ENCODE results near the gene MAP4K5. TPM values are rescaled to one million over a fixed set of nuclear protein-coding genes. Genes with fewer than 3 reads are reported as not detected.

MAP4K5 gene
- polyA plus RNA-seq, 3 donors, result 5.0 to 9.1 (median 7.7) TPM

DNA sequence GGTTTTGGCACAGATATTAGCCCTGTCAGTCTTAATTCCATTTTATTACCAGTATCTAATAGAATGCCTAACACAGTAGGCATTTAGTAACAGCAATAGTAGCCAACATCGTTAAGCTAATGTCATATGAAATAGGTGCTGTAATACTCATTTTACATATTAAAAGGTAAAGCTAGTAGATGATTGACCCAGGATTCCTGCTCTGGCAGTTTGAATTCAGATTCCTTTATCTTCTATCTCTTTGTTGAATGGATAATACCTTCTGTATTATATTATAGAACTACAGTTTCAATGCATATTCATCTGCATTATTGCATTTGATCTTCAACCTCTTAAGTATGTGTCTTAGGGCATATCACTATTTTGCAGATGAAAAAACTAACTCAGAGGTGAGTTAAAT is 30.5 kb upstream of the MAP4K5 start:
- Mint-ChIP-seq H3K4me1 (peaks cover 19% of the 10 kb centered on the region), H3K27ac (no peak overlapping the region)

DNA sequence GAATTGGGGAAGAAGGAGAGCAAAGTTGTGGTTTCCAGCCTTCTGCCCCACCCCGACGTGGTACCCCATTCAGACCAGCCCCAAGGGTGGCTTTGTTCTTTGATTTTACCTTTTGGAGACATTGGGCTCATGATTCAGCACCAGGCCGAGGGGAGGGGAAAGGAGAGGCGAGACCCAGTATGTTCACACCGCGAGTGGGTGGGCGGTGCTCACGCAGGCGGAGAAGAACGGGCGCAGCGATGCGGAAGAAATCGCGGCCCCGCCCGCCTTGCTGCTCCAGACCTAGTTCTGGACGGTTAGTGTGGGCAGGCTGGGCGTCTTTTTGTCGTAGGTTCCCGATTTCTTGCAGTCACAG is 28.5 kb upstream of the MAP4K5 start:
- intact Hi-C loops (cut with micrococcal nuclease), result no loop called here
- Histone ChIP-seq H3K36me3 (replicated peaks in 1 of 2; ENCODE audit: control insufficient read depth in 1 of 2, insufficient read depth in 2 of 2, low read length in 2 of 2) (no peaks in the 10 kb centered on the region), H3K4me1 (ENCODE audit: control insufficient read depth in 1 of 2, insufficient read depth in 2 of 2, low read length in 2 of 2) (peaks cover 14 to 17% of the 10 kb centered on the region in 2 donors), H4K20me1 (ENCODE audit: insufficient read depth, low read length) (no peaks in the 10 kb centered on the region), H3K4me3 (replicated peaks in 1 of 3; ENCODE audit: low read depth in 2 of 3, low read length in 3 of 3) (peak overlapping the region; percentile 53 to 95 (median 69)), H3K79me2 (ENCODE audit: insufficient read depth, low read length) (no peaks in the 10 kb centered on the region), H3K9ac (ENCODE audit: insufficient read depth, low read length, poor library complexity, severe bottlenecking) (peak overlapping the region; percentile 36), H3K9me3 (replicated peaks in 1 of 2; ENCODE audit: control insufficient read depth in 1 of 2, insufficient read depth in 1 of 2, low read length in 2 of 2) (no peaks in the 10 kb centered on the region), H3K27ac (ENCODE audit: low read depth in 1 of 2, low read length in 2 of 2) (no peak overlapping the region), H3K4me2 (replicated peaks; ENCODE audit: extremely low read depth, low read length, poor library complexity, severe bottlenecking) (peak overlapping the region; percentile 97), H3K27me3 (ENCODE audit: control insufficient read depth in 2 of 2, insufficient read depth in 2 of 2, low read length in 2 of 2) (peaks cover 9 to 18% of the 10 kb centered on the region in 2 donors), H2AFZ (ENCODE audit: insufficient read depth, low read depth, low read length, poor library complexity, severe bottlenecking) (peak overlapping the region; percentile 94)
- Mint-ChIP-seq H3K9me3 (peaks cover 0 to 3% (median 0%) of the 10 kb centered on the region in 7 donors), H3K27ac (no peak overlapping the region), H3K4me3 (peak overlapping the region; percentile 91 to 96), H3K4me1 (peaks cover 19% of the 10 kb centered on the region), H3K27me3 (ENCODE audit: low read depth in 3 of 3) (peaks cover 13 to 24% (median 18%) of the 10 kb centered on the region in 3 donors), H3K36me3 (peaks cover 0 to 2% of the 10 kb centered on the region in 2 donors)
- DNase-seq, result peak; percentile 33 to 51 (median 37)
- TF ChIP-seq, protein P1, sequence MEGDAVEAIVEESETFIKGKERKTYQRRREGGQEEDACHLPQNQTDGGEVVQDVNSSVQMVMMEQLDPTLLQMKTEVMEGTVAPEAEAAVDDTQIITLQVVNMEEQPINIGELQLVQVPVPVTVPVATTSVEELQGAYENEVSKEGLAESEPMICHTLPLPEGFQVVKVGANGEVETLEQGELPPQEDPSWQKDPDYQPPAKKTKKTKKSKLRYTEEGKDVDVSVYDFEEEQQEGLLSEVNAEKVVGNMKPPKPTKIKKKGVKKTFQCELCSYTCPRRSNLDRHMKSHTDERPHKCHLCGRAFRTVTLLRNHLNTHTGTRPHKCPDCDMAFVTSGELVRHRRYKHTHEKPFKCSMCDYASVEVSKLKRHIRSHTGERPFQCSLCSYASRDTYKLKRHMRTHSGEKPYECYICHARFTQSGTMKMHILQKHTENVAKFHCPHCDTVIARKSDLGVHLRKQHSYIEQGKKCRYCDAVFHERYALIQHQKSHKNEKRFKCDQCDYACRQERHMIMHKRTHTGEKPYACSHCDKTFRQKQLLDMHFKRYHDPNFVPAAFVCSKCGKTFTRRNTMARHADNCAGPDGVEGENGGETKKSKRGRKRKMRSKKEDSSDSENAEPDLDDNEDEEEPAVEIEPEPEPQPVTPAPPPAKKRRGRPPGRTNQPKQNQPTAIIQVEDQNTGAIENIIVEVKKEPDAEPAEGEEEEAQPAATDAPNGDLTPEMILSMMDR (IDR thresholded peaks at IDR 0.05), result no peak
- WGBS (ENCODE audit: insufficient coverage), result 0% methylated on average over 18 of the region's 21 CpGs

More for the DNA sequence above, 30.5 kb upstream of the MAP4K5 start:
- DNase-seq, result no peak
- Histone ChIP-seq H4K20me1 (ENCODE audit: insufficient read depth, low read length) (no peaks in the 10 kb centered on the region), H3K27me3 (ENCODE audit: control insufficient read depth in 2 of 2, insufficient read depth in 2 of 2, low read length in 2 of 2) (peaks cover 9 to 18% of the 10 kb centered on the region in 2 donors), H3K4me1 (ENCODE audit: control insufficient read depth in 1 of 2, insufficient read depth in 2 of 2, low read length in 2 of 2) (peaks cover 14 to 17% of the 10 kb centered on the region in 2 donors), H3K9ac (ENCODE audit: insufficient read depth, low read length, poor library complexity, severe bottlenecking) (no peak overlapping the region), H3K4me2 (replicated peaks; ENCODE audit: extremely low read depth, low read length, poor library complexity, severe bottlenecking) (no peak overlapping the region), H3K27ac (ENCODE audit: low read depth in 1 of 2, low read length in 2 of 2) (no peak overlapping the region), H3K36me3 (replicated peaks in 1 of 2; ENCODE audit: control insufficient read depth in 1 of 2, insufficient read depth in 2 of 2, low read length in 2 of 2) (no peaks in the 10 kb centered on the region), H2AFZ (ENCODE audit: insufficient read depth, low read depth, low read length, poor library complexity, severe bottlenecking) (no peak overlapping the region), H3K9me3 (replicated peaks in 1 of 2; ENCODE audit: control insufficient read depth in 1 of 2, insufficient read depth in 1 of 2, low read length in 2 of 2) (no peaks in the 10 kb centered on the region), H3K4me3 (replicated peaks in 1 of 3; ENCODE audit: low read depth in 2 of 3, low read length in 3 of 3) (no peak overlapping the region), H3K79me2 (ENCODE audit: insufficient read depth, low read length) (no peaks in the 10 kb centered on the region)
- Mint-ChIP-seq H3K36me3 (peaks cover 0 to 2% of the 10 kb centered on the region in 2 donors), H3K27me3 (ENCODE audit: low read depth in 3 of 3) (peaks cover 11 to 23% (median 16%) of the 10 kb centered on the region in 3 donors), H3K4me3 (no peak overlapping the region), H3K9me3 (peaks cover 0 to 3% (median 0%) of the 10 kb centered on the region in 7 donors)
- intact Hi-C loops (cut with micrococcal nuclease), result no loop called here
- TF ChIP-seq, protein P1 (IDR thresholded peaks at IDR 0.05), result no peak
- no CpG with 5 or more reads among the region's 1 CpG for WGBS (ENCODE audit: insufficient coverage)

All from CD14-positive monocyte (primary cell).